GM21360 (cell line): Measurements from ENCODE around the gene SLC25A6.
"Not testable (repeated sequence)": the region's sequence is repeated elsewhere in the genome, so short reads cannot be mapped to it uniquely, and the experiment has no call there.

Source experiments
- ATAC-seq: cut with Tn5 transposase; IDR thresholded peaks from one replicate; pipeline ENCODE4 v1.9.1; 2021; ENCODE audit warnings: mild to moderate bottlenecking, moderate library complexity; ENCODE audit not compliant: unreplicated experiment

SLC25A6 gene

DNA sequence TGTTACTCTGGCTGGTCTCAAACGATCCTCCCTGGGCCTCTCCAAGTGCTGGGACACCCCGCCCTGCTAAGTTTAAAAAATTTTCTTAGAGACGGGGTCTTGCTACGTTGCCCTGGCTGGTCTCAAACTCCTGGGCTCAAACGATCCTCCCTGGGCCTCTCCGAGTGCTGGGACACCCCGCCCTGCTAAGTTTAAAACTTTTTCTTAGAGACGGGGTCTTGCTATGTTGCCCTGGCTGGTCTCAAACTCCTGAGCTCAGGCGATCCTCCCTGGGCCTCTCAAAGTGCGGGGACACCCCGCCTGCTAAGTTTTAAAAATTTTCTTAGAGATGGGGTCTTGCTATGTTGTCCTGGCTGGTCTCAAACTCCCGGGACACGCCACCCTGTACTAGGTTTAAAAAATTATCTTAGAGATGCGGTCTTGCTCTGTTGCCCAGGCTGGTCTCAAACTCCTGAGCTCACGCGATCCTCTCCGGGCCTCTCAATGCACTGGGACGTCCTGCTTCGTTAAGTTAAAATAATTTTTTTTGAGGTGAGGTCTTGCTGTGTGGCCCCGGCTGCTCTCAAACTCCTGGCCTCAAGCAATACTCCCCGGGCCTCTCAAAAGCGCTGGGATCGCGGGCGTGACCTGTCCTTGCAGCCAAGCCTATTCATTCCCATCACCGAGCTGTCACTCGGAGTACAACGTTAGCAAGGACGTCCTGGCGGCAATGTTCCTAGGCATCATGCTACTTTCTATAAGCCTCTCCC, 1.1 kb downstream of the SLC25A6 start:
- no peak for ATAC-seq

GRCh38 chrX:1389993-1390285, 2.0 kb downstream of the SLC25A6 start:
- ATAC-seq, result no peak

- no peak for ATAC-seq
Measured at GRCh38 chrX:1389181-1389992, 2.5 kb downstream of the SLC25A6 start.

GRCh38 chrX:1388651-1389050, 3.3 kb downstream of the SLC25A6 start:
- no peak for ATAC-seq

GRCh38 chrX:1387141-1387776, 4.7 kb downstream of the SLC25A6 start:
- ATAC-seq, result no peak

DNA sequence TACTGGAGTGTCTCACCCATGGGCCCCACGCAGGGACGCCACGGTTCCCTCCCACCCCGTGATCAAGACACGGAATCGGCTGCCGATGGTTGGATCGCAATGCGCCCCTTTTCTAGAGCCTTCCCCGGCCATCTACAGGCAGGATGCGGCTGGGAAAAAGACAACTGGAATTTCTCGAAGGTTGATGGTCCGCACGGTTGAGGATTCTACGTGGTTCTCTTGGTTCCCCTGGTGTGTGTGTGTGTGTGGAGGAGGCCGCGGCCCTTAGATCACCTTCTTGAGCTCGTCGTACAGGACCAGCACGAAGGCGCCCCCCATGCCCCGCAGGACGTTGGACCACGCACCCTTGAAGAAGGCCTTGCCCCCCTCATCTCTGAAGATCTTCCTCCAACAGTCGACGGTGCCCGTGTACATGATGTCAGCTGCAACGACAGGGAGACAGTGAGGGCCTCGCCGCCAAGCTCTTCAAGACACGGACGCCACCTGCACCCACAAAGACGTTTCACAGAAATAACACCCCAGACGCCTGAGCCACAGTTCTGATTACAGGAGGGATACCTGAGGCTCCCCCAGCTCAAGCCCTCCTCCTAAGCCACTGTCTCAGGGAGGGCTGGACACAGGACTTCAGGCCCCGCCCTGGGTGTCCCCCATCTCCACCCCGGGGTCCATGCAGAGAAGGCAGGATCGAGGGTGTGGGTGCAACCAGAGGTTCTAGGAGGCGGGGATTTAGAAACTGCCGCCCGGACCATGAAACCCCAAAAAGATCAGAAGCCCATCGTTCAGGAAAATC, 5.4 kb downstream of the SLC25A6 start:
- ATAC-seq, result no peak

GRCh38 chrX:1385253-1386223, 6.4 kb downstream of the SLC25A6 start:
- no peak for ATAC-seq

- no peak for ATAC-seq
Measured at GRCh38 chrX:1384658-1385252, 7.2 kb downstream of the SLC25A6 start.

DNA sequence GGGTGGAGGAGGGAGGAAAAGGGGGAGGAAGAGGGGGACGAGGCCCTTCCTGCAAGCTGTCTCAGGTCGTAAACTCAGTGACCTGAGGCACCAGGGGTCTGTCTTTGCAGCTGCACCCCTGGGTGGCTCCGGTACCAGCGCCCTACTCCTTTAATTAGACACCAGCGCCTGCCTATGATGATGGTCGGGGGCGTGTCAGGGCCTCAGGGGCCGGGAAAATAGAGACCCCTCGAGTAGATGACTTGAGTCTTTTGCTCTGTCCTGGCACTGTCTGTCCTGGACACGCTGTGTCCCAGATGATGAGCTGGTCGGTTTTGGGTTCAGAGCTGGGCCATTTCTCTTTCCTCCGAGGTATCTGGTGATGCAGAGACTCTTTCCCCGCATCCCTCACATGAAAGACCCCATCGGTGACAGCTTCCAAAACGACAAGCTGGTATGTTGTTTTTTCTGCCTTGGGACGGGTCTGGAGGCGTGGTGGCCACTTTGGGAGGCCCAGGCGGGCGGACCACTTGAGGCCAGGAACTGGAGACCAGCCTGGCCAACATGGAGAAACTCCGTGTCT, 11.2 kb downstream of the SLC25A6 start:
- no peak for ATAC-seq

- no peak for ATAC-seq
Measured at GRCh38 chrX:1378306-1378759, 13.6 kb downstream of the SLC25A6 start.

DNA sequence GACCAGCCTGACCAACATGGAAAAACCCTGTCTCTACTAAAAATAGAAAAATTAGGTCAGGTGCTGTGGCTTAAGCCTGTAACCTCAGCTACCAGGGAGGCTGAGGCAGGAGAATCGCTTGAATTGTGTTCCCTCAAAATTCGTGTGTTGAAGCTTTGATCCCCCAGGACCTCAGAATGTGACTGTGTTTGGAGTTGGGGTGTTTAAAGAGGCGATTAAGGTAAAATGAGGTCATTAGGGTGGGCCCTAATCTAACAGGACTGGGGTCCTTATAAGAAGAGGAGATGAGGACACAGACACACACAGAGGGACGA, 23.6 kb downstream of the SLC25A6 start:
- no peak for ATAC-seq

DNA sequence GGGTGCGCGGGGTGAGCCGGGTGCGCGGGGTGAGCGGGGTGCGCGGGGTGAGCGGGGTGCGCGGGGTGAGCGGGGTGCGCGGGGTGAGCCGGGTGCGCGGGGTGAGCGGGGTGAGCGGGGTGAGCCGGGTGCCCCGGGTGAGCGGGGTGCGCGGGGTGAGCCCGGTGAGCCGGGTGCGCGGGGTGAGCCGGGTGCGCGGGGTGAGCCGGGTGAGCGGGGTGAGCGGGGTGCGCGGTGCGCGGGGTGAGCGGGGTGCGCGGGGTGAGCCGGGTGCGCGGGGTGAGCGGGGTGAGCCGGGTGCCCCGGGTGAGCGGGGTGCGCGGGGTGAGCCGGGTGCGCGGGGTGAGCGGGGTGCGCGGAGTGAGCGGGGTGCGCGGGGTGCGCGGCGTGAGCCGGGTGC, 25.6 kb downstream of the SLC25A6 start:
- not testable (repeated sequence) for ATAC-seq

DNA sequence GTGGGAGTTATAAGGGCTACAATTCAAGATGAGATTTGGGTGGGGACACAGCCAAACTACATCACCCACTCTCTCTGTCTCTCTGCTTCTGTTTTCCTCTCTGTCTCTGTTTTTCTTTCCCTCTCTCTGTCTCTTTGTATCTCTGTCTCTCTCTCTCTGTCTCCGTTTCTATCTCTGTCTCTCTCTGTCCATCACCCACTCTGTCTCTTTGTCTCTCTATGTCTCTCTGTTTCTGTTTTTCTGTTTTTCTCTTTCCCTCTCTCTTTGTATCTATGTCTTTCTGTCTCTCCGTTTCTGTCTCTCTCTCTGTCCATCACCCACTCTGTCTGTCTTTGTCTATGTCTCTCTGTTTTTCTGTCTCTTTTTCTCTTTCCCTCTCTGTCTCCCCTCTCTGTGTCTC, 30.0 kb downstream of the SLC25A6 start:
- ATAC-seq, result no peak

DNA sequence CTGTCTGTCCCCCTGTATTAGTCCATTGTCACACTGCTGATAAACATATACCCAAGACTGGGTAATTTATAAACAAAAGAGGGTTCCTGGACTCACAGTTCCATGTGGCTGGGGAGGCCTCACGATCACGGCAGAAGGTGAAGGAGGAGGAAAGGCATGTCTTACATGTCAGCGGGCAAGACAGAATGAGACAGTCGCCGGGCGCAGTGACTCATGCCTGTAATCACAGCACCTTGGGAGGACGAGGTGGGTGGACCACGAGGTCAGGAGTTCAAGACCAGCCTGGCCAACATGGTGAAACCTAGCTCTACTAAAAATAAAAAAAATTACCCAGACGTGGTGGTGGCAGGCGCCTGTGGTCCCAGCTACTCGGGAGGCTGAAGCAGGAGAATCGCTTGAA, 30.6 kb downstream of the SLC25A6 start:
- no peak for ATAC-seq

- no peak for ATAC-seq
Measured at GRCh38 chrX:1360171-1360570, 31.7 kb downstream of the SLC25A6 start.

- no peak for ATAC-seq
Measured at GRCh38 chrX:1359477-1359873, 32.4 kb downstream of the SLC25A6 start.

DNA sequence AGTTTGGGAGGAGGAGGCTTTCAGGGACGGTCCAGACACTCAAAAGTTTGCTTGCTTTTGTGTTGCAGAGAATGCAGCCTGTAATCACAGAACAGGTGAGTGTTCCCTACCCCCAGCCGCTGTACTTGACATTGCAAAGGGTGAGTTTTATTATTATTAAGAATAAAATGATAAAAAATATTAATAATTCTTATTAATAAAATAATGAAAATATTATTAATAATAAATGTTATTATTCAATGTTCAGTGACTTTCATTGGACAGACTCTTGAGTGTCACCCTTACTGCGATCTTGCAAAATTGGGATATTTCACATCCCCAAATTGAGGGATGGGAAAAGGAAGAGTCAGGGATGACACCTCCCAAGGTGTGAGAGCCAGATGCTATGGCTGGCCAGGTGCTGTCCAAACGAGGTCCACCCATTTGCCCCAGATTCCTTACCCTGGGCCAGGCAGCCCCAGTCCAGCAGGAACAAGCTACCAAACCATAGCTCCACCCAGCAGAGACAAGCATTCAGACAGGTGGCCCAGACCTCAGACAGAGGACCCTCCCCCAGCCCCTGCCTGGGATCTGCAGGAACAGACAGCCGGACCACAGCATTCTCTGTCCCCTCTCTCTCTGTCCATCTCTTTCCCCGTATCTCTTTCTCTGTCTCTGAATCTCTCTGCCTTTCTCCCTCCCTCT, 33.0 kb downstream of the SLC25A6 start:
- no peak for ATAC-seq

DNA sequence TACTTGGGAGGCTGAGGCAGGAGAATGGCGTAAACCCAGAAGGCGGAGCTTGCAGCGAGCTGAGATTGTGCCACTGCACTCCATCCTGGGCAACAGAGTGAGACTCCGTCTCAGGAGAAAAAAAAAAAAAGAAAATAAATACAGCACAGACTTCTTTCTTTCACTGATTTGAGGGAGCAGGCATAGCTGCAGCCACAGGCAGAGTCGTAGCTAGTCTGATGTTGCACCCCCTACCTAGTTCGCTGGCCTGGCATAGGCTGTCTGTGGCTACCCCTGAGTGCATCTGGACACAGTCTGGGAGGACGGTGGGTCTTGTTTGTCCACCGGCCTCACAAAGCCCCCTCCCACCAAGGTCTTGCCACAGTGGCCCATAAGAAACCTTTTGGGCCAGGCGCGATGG, 33.9 kb downstream of the SLC25A6 start:
- no peak for ATAC-seq
